Pancreas (tissue), 10 donors: ENCODE data around the gene PLCH2. TPM values are rescaled to one million over a fixed set of nuclear protein-coding genes. Genes with fewer than 3 reads are reported as not detected.

Source experiments
- ATAC-seq, 4 donors: fragments of 200-7000 bp; cut with Tn5 transposase; one replicate each; pipeline versions ENCODE4 v1.8.0 to v1.9.1; 2020; ENCODE audit warnings: mild to moderate bottlenecking in 4 of 4, moderate library complexity in 4 of 4
- DNase-seq, 6 donors: peaks; one replicate each; pipeline ENCODE4 v3.0.0-alpha.2; 2020
- FAIRE-seq: peaks from 2 replicates; lab custom pipeline; 2012; peaks lifted over from hg19 to GRCh38; lab: Jason Lieb, UNC
- H3K27ac ChIP-seq, 4 donors: fragments of 200-600 bp; sonication (generic); 1 replicate in 3 of 4; 2 replicates in 1 of 4; pipeline versions ENCODE4 v1.5.0 to v1.8.0; 2020
- H3K27me3 ChIP-seq, 4 donors: fragments of 200-600 bp; one replicate each; pipeline ENCODE4 v1.8.0; 2021
- H3K36me3 ChIP-seq, 3 donors: fragments of 200-600 bp; sonication (generic) in 1 of 3; one replicate each; pipeline versions ENCODE4 v1.5.0 to v1.8.0; 2020 to 2021
- H3K4me1 ChIP-seq, 3 donors: fragments of 200-600 bp; one replicate each; pipeline ENCODE4 v1.8.0; 2021
- H3K4me3 ChIP-seq, 4 donors: fragments of 200-600 bp; sonication (generic) in 2 of 4; one replicate each; pipeline versions ENCODE4 v1.5.0 to v1.8.0; 2020 to 2021
- H3K9me3 ChIP-seq, 4 donors: fragments of 200-600 bp; one replicate each; pipeline ENCODE4 v1.8.0; 2021
- CTCF ChIP-seq, 4 donors: fragments of 200-600 bp; sonication (generic) in 3 of 4; IDR thresholded peaks; one replicate each; pipeline versions ENCODE4 v1.5.0 to v1.8.0; 2021; ENCODE audit warnings: antibody characterized with exemption in 4 of 4
- WGBS, 2 donors: extraction: QIAGEN DNeasy Blood & Tissue Kit; methylation state at CpG; one replicate each; pipeline ENCODE4 v1.1.7; 2013; 5-methylcytosine and 5-hydroxymethylcytosine counted together
- intact Hi-C, 3 donors: fragments of 100-400 bp; cut with DNase I; formaldehyde crosslinking; loops; one replicate each; pipeline versions ENCODE4 v1.11.1 to v1.14.2; 2022
- polyA plus RNA-seq, 2 donors: library from polyadenylated mRNA; stranded (reverse); fragments of 200-250 nt; gene quantifications; one replicate each; pipeline ENCODE4 v1.2.3, GENCODE V29; 2013
- total RNA-seq, 6 donors: library from RNA; stranded (reverse); fragmentation: NEBNext Ultra II Directional in 4 of 6; extraction: Animal tissue kit (Norgen Biotek cat#: 25700) in 4 of 6; gene quantifications; one replicate each; pipeline versions ENCODE4 v1.2.1 to v1.2.4, GENCODE V29; 2021 to 2023
- donor health status: healthy with polysubstance abuse.
- donor health status: DM: no; HTN: no; CAD: no; lungs with moderate emphysema.
- donor health status: DM: no; HTN: no; CAD: no.
- donor health status: control.
- donor health status: control.
- donor health status: Bipolar disorder and iron deficiency.
- donor health status: DM: yes; HTN: yes; CAD: no.
- donor health status: DM: no; HTN: no; CAD: no.
- donor health status: DM: no; HTN: no; CAD: no.
- donor health status: DM: yes; HTN: yes; CAD: no.

PLCH2 gene
- total and polyA plus RNA-seq, 8 donors, result 0.79 to 163 (median 3.3) TPM

DNA sequence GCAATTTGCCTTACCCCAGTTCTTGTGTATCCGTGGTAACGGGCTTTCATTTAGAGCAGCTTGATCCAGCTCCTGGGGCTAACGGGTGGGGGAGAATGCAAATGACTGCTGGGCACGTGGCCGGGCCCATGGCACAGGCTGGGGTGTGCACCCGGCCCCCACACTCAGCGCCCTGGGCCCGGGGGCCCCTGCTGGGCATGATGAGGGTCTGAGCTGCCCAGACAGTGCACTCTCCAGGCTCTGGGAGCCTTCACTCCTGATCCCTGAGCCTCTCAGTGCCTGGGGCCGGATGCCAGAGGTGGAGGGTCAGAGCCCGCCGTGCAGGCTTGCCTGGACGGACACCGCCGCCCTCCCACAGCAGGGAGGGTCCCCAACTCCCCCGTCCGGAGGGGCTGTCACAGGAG is 43.6 kb upstream of the PLCH2 start:
- Histone ChIP-seq H3K4me1 (no peaks in the 10 kb centered on the region), H3K9me3 (no peaks in the 10 kb centered on the region), H3K27ac (no peak overlapping the region), H3K4me3 (no peak overlapping the region), H3K36me3 (no peaks in the 10 kb centered on the region), H3K27me3 (no peaks in the 10 kb centered on the region)
- 14 to 35% methylated on average over 10 to 16 of the region's 16 CpGs for WGBS, 2 donors
- no peak for FAIRE-seq
- TF ChIP-seq CTCF (IDR thresholded peaks at IDR 0.05), result no peak
- no peak for DNase-seq
- intact Hi-C loops, result no loop called here
- no peak for ATAC-seq

DNA sequence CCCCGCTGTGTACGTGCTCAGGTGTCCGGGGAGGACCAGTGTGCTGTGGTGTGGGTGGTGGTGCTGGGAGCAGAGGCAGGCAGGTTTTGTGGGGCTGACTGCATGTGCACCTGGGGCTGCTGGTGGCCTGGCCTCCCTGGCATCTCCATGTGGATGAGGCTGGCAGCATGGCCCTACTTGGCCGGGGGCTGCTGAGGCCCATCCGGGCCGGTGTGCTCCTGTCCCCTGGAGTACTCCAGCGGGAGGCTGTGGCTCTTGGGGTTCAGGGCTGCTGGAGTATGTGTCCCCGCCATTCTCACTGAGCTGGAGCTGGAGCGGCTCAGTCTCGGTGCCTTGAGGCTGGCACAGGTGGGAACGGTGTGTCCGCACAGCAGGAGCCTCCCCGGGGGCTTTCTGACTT is 42.9 kb upstream of the PLCH2 start:
- Histone ChIP-seq H3K36me3 (no peaks in the 10 kb centered on the region), H3K4me1 (no peaks in the 10 kb centered on the region), H3K27ac (no peak overlapping the region), H3K9me3 (no peaks in the 10 kb centered on the region), H3K27me3 (no peaks in the 10 kb centered on the region), H3K4me3 (no peak overlapping the region)
- intact Hi-C loops, result no loop called here
- FAIRE-seq (no peak), DNase-seq (no peak), ATAC-seq (no peak)
- 43 to 55% methylated on average over 13 of the region's 13 CpGs for WGBS, 2 donors
- no peak for TF ChIP-seq CTCF (IDR thresholded peaks at IDR 0.05)

DNA sequence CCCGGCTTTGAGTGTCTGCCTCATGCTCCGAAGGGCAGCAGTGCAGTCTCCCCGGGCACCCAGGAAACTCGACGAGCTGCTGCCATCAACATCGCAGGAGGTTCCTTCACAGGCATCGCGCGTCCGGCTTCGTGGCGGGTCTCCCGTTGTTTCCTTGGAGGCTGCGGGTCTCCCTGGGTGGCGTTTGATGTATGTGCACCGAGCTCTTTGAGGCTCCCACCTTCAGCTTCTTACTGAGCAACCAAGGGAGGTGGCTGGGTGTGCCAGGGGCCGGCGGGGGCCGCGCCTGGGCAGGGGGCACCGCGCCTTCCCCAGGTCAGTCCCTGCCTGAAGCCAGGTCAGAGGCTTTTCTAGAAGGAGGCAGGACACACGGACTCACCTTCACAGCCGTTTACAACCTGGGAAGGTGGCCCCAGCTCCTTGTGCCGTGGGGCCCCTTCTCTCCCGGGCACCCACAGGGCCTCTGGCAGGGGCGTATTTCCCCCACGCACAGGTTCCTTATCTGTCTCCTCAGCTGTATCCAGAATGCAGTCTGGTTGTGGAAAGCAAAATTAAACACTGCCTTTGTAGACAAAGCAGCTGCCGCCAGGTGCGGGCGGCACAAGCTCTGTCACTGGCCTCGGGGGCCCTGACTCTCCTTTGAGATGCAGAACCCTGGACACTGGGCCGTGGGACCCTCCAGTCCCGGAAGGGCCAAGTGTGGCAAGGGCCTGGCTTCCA is 42.0 kb upstream of the PLCH2 start:
- FAIRE-seq, result no peak
- H3K27me3 ChIP-seq, result no peaks in the 10 kb centered on the region

GRCh38 chr1:2435091-2435490 is 41.0 kb upstream of the PLCH2 start:
- no peak for TF ChIP-seq CTCF (IDR thresholded peaks at IDR 0.05)
- H3K36me3 ChIP-seq, result no peaks in the 10 kb centered on the region
- intact Hi-C loops, result no loop called here
- WGBS, 2 donors, result 36 to 37% methylated on average over 7 to 9 of the region's 9 CpGs
- no peak overlapping the region for H3K4me3 ChIP-seq
- no peaks in the 10 kb centered on the region for H3K27me3 ChIP-seq
- FAIRE-seq, result no peak
- H3K4me1 ChIP-seq, result no peaks in the 10 kb centered on the region
- no peaks in the 10 kb centered on the region for H3K9me3 ChIP-seq
- ATAC-seq, result no peak
- DNase-seq, result no peak
- H3K27ac ChIP-seq, result no peak overlapping the region

More for the DNA sequence above, 42.0 kb upstream of the PLCH2 start:
- TF ChIP-seq CTCF (IDR thresholded peaks at IDR 0.05), result no peak
- Histone ChIP-seq H3K36me3 (no peaks in the 10 kb centered on the region), H3K4me1 (no peaks in the 10 kb centered on the region), H3K4me3 (no peak overlapping the region), H3K27ac (no peak overlapping the region), H3K9me3 (no peaks in the 10 kb centered on the region)
- ATAC-seq (no peak), DNase-seq (no peak)
- WGBS, 2 donors, result 32 to 48% methylated on average over 34 of the region's 34 CpGs
- intact Hi-C loops, result no loop called here

GRCh38 chr1:2435746-2436355 is 40.2 kb upstream of the PLCH2 start:
- Histone ChIP-seq H3K4me1 (no peaks in the 10 kb centered on the region), H3K4me3 (no peak overlapping the region), H3K9me3 (no peaks in the 10 kb centered on the region), H3K36me3 (no peaks in the 10 kb centered on the region), H3K27ac (no peak overlapping the region), H3K27me3 (no peaks in the 10 kb centered on the region)
- DNase-seq (no peak), ATAC-seq (no peak), FAIRE-seq (no peak)
- no peak for TF ChIP-seq CTCF (IDR thresholded peaks at IDR 0.05)
- intact Hi-C loops, result no loop called here
- 30 to 55% methylated on average over 1 of the region's 2 CpGs for WGBS, 2 donors
